ENCODE data around the gene CHCHD10. TPM values are rescaled to one million over a fixed set of nuclear protein-coding genes. Genes with fewer than 3 reads are reported as not detected.

Gene CHCHD10
- total RNA-seq, 1 donor from 2014 or later, result 60.9 TPM

DNA sequence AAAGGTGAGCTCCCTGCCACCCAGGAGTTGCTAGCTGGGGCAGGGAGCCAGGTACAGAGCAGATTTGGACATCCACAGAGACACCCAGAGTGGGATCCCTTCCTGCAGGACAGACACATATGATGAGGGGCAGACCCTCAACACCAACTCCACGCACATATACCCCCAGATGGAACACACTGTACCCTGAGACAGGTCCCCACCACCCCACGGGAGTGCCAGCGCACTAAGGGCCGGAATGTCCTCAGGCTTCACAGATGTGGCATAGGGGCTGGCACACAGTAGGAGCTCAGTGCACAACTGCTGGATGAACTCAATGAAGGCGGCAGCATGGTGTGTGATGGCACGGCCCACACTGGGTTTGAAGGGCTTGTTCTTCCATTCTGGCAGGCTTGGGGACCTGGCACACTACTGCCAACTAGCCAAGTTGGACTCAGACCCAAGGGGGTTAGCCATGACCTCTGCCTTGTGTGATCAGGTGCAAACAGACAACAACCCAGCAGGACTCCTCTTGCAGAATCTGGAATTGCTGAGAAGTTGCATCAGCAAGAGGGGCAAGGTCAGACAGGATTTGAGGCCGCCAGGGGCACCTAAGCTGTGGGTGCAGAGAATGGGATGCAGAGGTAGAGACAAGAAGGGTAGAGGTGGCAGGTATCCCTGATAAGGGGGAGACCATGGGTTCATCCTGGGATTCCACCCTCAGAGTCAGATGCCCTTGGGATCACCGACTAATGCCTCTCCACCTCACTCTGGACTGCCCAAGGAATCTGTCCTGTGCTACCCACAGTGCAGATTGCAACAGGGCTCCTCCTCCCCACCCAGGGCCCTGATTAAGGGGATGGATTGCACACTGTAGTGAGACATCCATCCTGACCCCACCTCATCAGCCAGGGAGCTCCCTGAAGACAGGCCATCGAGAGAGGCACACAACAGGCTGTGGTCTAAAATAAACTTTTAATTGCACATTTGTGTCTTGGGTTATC is 2.6 kb downstream of the CHCHD10 start:
- FAIRE-seq, result no peak
- Histone ChIP-seq H3K27ac (ENCODE audit: low read depth, low read length) (no peak overlapping the region), H3K4me3 (ENCODE audit: insufficient read depth, low read depth, low read length) (no peak overlapping the region), H3K4me2 (ENCODE audit: low read length) (no peak overlapping the region), H4K20me1 (ENCODE audit: insufficient read depth, low read length) (peaks cover 5% of the 10 kb centered on the region), H3K9ac (ENCODE audit: low read length) (no peak overlapping the region), H3K27me3 (ENCODE audit: insufficient read depth, low read length) (no peaks in the 10 kb centered on the region), H3K9me3 (ENCODE audit: insufficient read depth, low read depth, low read length) (no peaks in the 10 kb centered on the region), H3K79me2 (ENCODE audit: insufficient read depth, low read length) (no peaks in the 10 kb centered on the region), H3K4me1 (ENCODE audit: insufficient read depth, low read length) (peaks cover 17% of the 10 kb centered on the region), H2AFZ (ENCODE audit: low read depth, low read length) (no peak overlapping the region), H3K36me3 (ENCODE audit: insufficient read depth, low read length) (no peaks in the 10 kb centered on the region)
- Mint-ChIP-seq H3K27ac (ENCODE audit: unreplicated experiment) (no peak overlapping the region), H3K36me3 (ENCODE audit: low read depth, unreplicated experiment) (no peaks in the 10 kb centered on the region), H3K4me3 (ENCODE audit: unreplicated experiment) (no peak overlapping the region), H3K9me3 (ENCODE audit: unreplicated experiment) (no peaks in the 10 kb centered on the region), H3K4me1 (ENCODE audit: low read depth, unreplicated experiment) (peaks cover 5% of the 10 kb centered on the region), H3K27me3 (ENCODE audit: low read depth, unreplicated experiment) (no peaks in the 10 kb centered on the region)
- DNase-seq (ENCODE audit: low read depth), result no peak
- TF ChIP-seq, protein P1, sequence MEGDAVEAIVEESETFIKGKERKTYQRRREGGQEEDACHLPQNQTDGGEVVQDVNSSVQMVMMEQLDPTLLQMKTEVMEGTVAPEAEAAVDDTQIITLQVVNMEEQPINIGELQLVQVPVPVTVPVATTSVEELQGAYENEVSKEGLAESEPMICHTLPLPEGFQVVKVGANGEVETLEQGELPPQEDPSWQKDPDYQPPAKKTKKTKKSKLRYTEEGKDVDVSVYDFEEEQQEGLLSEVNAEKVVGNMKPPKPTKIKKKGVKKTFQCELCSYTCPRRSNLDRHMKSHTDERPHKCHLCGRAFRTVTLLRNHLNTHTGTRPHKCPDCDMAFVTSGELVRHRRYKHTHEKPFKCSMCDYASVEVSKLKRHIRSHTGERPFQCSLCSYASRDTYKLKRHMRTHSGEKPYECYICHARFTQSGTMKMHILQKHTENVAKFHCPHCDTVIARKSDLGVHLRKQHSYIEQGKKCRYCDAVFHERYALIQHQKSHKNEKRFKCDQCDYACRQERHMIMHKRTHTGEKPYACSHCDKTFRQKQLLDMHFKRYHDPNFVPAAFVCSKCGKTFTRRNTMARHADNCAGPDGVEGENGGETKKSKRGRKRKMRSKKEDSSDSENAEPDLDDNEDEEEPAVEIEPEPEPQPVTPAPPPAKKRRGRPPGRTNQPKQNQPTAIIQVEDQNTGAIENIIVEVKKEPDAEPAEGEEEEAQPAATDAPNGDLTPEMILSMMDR (IDR thresholded peaks at IDR 0.05; ENCODE audit: insufficient read depth, low read depth, low read length), result no peak
- no peak for TF ChIP-seq EZH2 (IDR thresholded peaks at IDR 0.05; ENCODE audit: insufficient read depth, low read length)

DNA sequence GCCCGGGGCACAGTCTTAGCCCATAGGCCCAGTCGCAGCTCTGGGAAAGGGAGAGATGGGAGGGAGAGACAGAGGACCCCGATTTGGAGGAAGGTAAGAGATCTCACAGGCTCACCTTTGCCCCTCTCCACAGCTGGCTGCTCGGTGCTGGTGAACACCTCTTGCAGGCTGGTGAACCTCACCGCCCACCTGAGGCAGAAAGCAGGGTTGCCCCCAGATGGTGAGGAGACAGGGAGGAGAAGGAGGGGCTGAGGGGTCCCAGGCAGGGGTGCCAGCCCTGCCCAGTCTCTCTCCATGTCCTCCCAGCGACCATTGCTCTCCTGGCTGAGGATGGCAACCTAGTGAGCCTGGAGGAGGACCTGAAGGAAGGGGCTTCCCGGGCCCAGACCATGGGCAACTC is 3.8 kb downstream of the CHCHD10 start:
- TF ChIP-seq EZH2 (IDR thresholded peaks at IDR 0.05; ENCODE audit: insufficient read depth, low read length), result no peak
- TF ChIP-seq, protein P1 (IDR thresholded peaks at IDR 0.05; ENCODE audit: insufficient read depth, low read depth, low read length), result no peak
- no peaks in the 10 kb centered on the region for H3K9me3 Mint-ChIP-seq (ENCODE audit: unreplicated experiment)
- peaks cover 5% of the 10 kb centered on the region for H3K4me1 Mint-ChIP-seq (ENCODE audit: low read depth, unreplicated experiment)
- no peak overlapping the region for H3K9ac ChIP-seq (ENCODE audit: low read length)
- H3K4me3 ChIP-seq (ENCODE audit: insufficient read depth, low read depth, low read length), result no peak overlapping the region
- peaks cover 17% of the 10 kb centered on the region for H3K4me1 ChIP-seq (ENCODE audit: insufficient read depth, low read length)
- H3K27me3 ChIP-seq (ENCODE audit: insufficient read depth, low read length), result no peaks in the 10 kb centered on the region
- H3K27ac ChIP-seq (ENCODE audit: low read depth, low read length), result no peak overlapping the region
- H3K36me3 ChIP-seq (ENCODE audit: insufficient read depth, low read length), result no peaks in the 10 kb centered on the region
- DNase-seq (ENCODE audit: low read depth) (no peak), FAIRE-seq (no peak)
- no peaks in the 10 kb centered on the region for H3K79me2 ChIP-seq (ENCODE audit: insufficient read depth, low read length)
- H2AFZ ChIP-seq (ENCODE audit: low read depth, low read length), result no peak overlapping the region
- H3K27ac Mint-ChIP-seq (ENCODE audit: unreplicated experiment), result no peak overlapping the region
- no peaks in the 10 kb centered on the region for H3K36me3 Mint-ChIP-seq (ENCODE audit: low read depth, unreplicated experiment)
- H3K27me3 Mint-ChIP-seq (ENCODE audit: low read depth, unreplicated experiment), result no peaks in the 10 kb centered on the region
- H3K4me3 Mint-ChIP-seq (ENCODE audit: unreplicated experiment), result no peak overlapping the region
- no peaks in the 10 kb centered on the region for H3K9me3 ChIP-seq (ENCODE audit: insufficient read depth, low read depth, low read length)
- H3K4me2 ChIP-seq (ENCODE audit: low read length), result peak overlapping the region; percentile 63
- H4K20me1 ChIP-seq (ENCODE audit: insufficient read depth, low read length), result peaks cover 5% of the 10 kb centered on the region

DNA sequence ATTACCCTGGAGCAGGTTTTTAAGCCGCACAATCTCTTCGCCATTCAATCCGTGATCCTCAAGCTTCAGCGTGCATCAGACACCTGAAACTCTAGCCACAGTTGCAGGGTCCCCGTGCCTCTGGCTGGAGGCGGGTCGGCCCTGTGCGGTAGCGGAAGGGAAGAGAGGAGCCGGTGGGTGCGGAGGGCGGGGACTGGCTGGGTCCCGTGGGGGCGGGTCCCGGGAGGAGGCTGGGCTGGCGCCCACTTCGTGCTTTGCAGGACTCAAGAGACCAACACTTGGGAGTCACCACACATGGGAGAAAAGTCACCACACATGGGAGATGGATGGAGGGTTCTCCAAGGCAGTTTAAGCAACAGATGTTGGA is 4.2 kb downstream of the CHCHD10 start:
- Histone ChIP-seq H3K36me3 (ENCODE audit: insufficient read depth, low read length) (no peaks in the 10 kb centered on the region), H3K4me2 (ENCODE audit: low read length) (peak overlapping the region; percentile 63), H3K9ac (ENCODE audit: low read length) (no peak overlapping the region), H2AFZ (ENCODE audit: low read depth, low read length) (no peak overlapping the region), H3K4me1 (ENCODE audit: insufficient read depth, low read length) (peaks cover 17% of the 10 kb centered on the region), H3K27me3 (ENCODE audit: insufficient read depth, low read length) (no peaks in the 10 kb centered on the region), H3K79me2 (ENCODE audit: insufficient read depth, low read length) (no peaks in the 10 kb centered on the region), H3K9me3 (ENCODE audit: insufficient read depth, low read depth, low read length) (no peaks in the 10 kb centered on the region), H3K27ac (ENCODE audit: low read depth, low read length) (no peak overlapping the region), H3K4me3 (ENCODE audit: insufficient read depth, low read depth, low read length) (no peak overlapping the region), H4K20me1 (ENCODE audit: insufficient read depth, low read length) (peaks cover 5% of the 10 kb centered on the region)
- no peak overlapping the region for H3K4me3 Mint-ChIP-seq (ENCODE audit: unreplicated experiment)
- H3K36me3 Mint-ChIP-seq (ENCODE audit: low read depth, unreplicated experiment), result no peaks in the 10 kb centered on the region
- DNase-seq (ENCODE audit: low read depth), result no peak
- H3K27me3 Mint-ChIP-seq (ENCODE audit: low read depth, unreplicated experiment), result no peaks in the 10 kb centered on the region
- FAIRE-seq, result no peak
- H3K27ac Mint-ChIP-seq (ENCODE audit: unreplicated experiment), result no peak overlapping the region
- no peaks in the 10 kb centered on the region for H3K9me3 Mint-ChIP-seq (ENCODE audit: unreplicated experiment)
- peaks cover 5% of the 10 kb centered on the region for H3K4me1 Mint-ChIP-seq (ENCODE audit: low read depth, unreplicated experiment)
- TF ChIP-seq, protein P1 (IDR thresholded peaks at IDR 0.05; ENCODE audit: insufficient read depth, low read depth, low read length), result no peak
- no peak for TF ChIP-seq EZH2 (IDR thresholded peaks at IDR 0.05; ENCODE audit: insufficient read depth, low read length)
